ENCODE data around the gene KCNIP4. TPM values are rescaled to one million over a fixed set of nuclear protein-coding genes. Genes with fewer than 3 reads are reported as not detected.

KCNIP4 gene
- total and polyA plus RNA-seq, 2 experiments from 2014 or later = 0.69 to 1.00 TPM

GRCh38 chr4:20883231-20883630 lies 1065.3 kb downstream of the KCNIP4 start:
- no peak overlapping the region for H2AFZ ChIP-seq
- no peaks in the 10 kb centered on the region for H3K9me3 ChIP-seq (ENCODE audit: low read depth)
- H3K27me3 ChIP-seq = no peaks in the 10 kb centered on the region
- H3K27ac ChIP-seq = no peak overlapping the region
- TF ChIP-seq EZH2 (IDR thresholded peaks at IDR 0.05; ENCODE audit: borderline replicate concordance) (no peak), CTCF (IDR thresholded peaks at IDR 0.05; ENCODE audit: poor library complexity) (no peak), EZH2phosphoT487 (IDR thresholded peaks at IDR 0.05; ENCODE audit: low read depth, severe bottlenecking, unreplicated experiment) (no peak)
- H3K79me2 ChIP-seq = no peaks in the 10 kb centered on the region
- H3K4me2 ChIP-seq = no peak overlapping the region
- WGBS (ENCODE audit: low lambda C conversion rate, missing lambda C conversion rate) = 66% methylated on average over 5 of the region's 5 CpGs
- peak; percentile 50 for DNase-seq (ENCODE audit: low spot score)
- no peak overlapping the region for H3K4me3 ChIP-seq
- no peaks in the 10 kb centered on the region for H3K36me3 ChIP-seq (replicated peaks; ENCODE audit: insufficient read depth, low read depth)
- no peaks in the 10 kb centered on the region for H4K20me1 ChIP-seq (ENCODE audit: insufficient read depth, poor library complexity, severe bottlenecking)
- no peaks in the 10 kb centered on the region for H3K4me1 ChIP-seq (ENCODE audit: insufficient read depth)
- H3K9me2 ChIP-seq (replicated peaks; ENCODE audit: insufficient read depth) = peaks cover 2% of the 10 kb centered on the region

GRCh38 chr4:20882500-20882899 lies 1066.1 kb downstream of the KCNIP4 start:
- Histone ChIP-seq H3K4me2 (no peak overlapping the region), H2AFZ (no peak overlapping the region), H3K36me3 (replicated peaks; ENCODE audit: insufficient read depth, low read depth) (no peaks in the 10 kb centered on the region), H3K9me2 (replicated peaks; ENCODE audit: insufficient read depth) (peaks cover 2% of the 10 kb centered on the region), H3K9me3 (ENCODE audit: low read depth) (no peaks in the 10 kb centered on the region), H3K27me3 (no peaks in the 10 kb centered on the region), H3K27ac (no peak overlapping the region), H3K79me2 (no peaks in the 10 kb centered on the region), H3K4me1 (ENCODE audit: insufficient read depth) (no peaks in the 10 kb centered on the region), H4K20me1 (ENCODE audit: insufficient read depth, poor library complexity, severe bottlenecking) (no peaks in the 10 kb centered on the region), H3K4me3 (no peak overlapping the region)
- DNase-seq (ENCODE audit: low spot score) = no peak
- TF ChIP-seq EZH2phosphoT487 (IDR thresholded peaks at IDR 0.05; ENCODE audit: low read depth, severe bottlenecking, unreplicated experiment) = no peak
- no peak for TF ChIP-seq CTCF (IDR thresholded peaks at IDR 0.05; ENCODE audit: poor library complexity)
- no peak for TF ChIP-seq EZH2 (IDR thresholded peaks at IDR 0.05; ENCODE audit: borderline replicate concordance)
- 69% methylated on average over 11 of the region's 11 CpGs for WGBS (ENCODE audit: low lambda C conversion rate, missing lambda C conversion rate)

GRCh38 chr4:20881658-20882057 lies 1066.9 kb downstream of the KCNIP4 start:
- 80% methylated on average over 2 of the region's 2 CpGs for WGBS (ENCODE audit: low lambda C conversion rate, missing lambda C conversion rate)
- no peak overlapping the region for H2AFZ ChIP-seq
- TF ChIP-seq EZH2phosphoT487 (IDR thresholded peaks at IDR 0.05; ENCODE audit: low read depth, severe bottlenecking, unreplicated experiment) = no peak
- no peak for TF ChIP-seq EZH2 (IDR thresholded peaks at IDR 0.05; ENCODE audit: borderline replicate concordance)
- no peak for TF ChIP-seq CTCF (IDR thresholded peaks at IDR 0.05; ENCODE audit: poor library complexity)
- no peaks in the 10 kb centered on the region for H3K4me1 ChIP-seq (ENCODE audit: insufficient read depth)
- H3K9me3 ChIP-seq (ENCODE audit: low read depth) = no peaks in the 10 kb centered on the region
- no peak overlapping the region for H3K27ac ChIP-seq
- H3K79me2 ChIP-seq = no peaks in the 10 kb centered on the region
- no peak overlapping the region for H3K4me3 ChIP-seq
- H4K20me1 ChIP-seq (ENCODE audit: insufficient read depth, poor library complexity, severe bottlenecking) = no peaks in the 10 kb centered on the region
- DNase-seq (ENCODE audit: low spot score) = no peak
- H3K36me3 ChIP-seq (replicated peaks; ENCODE audit: insufficient read depth, low read depth) = no peaks in the 10 kb centered on the region
- H3K9me2 ChIP-seq (replicated peaks; ENCODE audit: insufficient read depth) = peaks cover 2% of the 10 kb centered on the region
- no peak overlapping the region for H3K4me2 ChIP-seq
- H3K27me3 ChIP-seq = no peaks in the 10 kb centered on the region

GRCh38 chr4:20878806-20879205 lies 1069.8 kb downstream of the KCNIP4 start:
- H3K4me1 ChIP-seq (ENCODE audit: insufficient read depth) = no peaks in the 10 kb centered on the region
- no peaks in the 10 kb centered on the region for H4K20me1 ChIP-seq (ENCODE audit: insufficient read depth, poor library complexity, severe bottlenecking)
- no peak overlapping the region for H2AFZ ChIP-seq
- TF ChIP-seq EZH2phosphoT487 (IDR thresholded peaks at IDR 0.05; ENCODE audit: low read depth, severe bottlenecking, unreplicated experiment) (no peak), EZH2 (IDR thresholded peaks at IDR 0.05; ENCODE audit: borderline replicate concordance) (no peak), CTCF (IDR thresholded peaks at IDR 0.05; ENCODE audit: poor library complexity) (no peak)
- H3K36me3 ChIP-seq (replicated peaks; ENCODE audit: insufficient read depth, low read depth) = no peaks in the 10 kb centered on the region
- H3K9me2 ChIP-seq (replicated peaks; ENCODE audit: insufficient read depth) = peaks cover 2% of the 10 kb centered on the region
- no peak overlapping the region for H3K27ac ChIP-seq
- no peak overlapping the region for H3K4me2 ChIP-seq
- no peaks in the 10 kb centered on the region for H3K9me3 ChIP-seq (ENCODE audit: low read depth)
- no peaks in the 10 kb centered on the region for H3K79me2 ChIP-seq
- H3K27me3 ChIP-seq = no peaks in the 10 kb centered on the region
- H3K4me3 ChIP-seq = no peak overlapping the region
- no peak for DNase-seq (ENCODE audit: low spot score)
- WGBS (ENCODE audit: low lambda C conversion rate, missing lambda C conversion rate) = 76% methylated on average over 5 of the region's 5 CpGs

Measured in hepatocyte (in vitro differentiated cells).